SK-N-MC (cell line): ENCODE measurements around the gene RHCG.

Source experiments
- DNase-seq: peaks from one replicate; pipeline ENCODE4 v3.0.0-alpha.2; 2011; ENCODE audit warnings: low read depth, low spot score
- H3K27ac ChIP-seq: fragments of 200-600 bp; sonication (generic); 2 replicates; pipeline ENCODE4 v1.5.1; 2016; ENCODE audit warnings: mixed run types
- H3K36me3 ChIP-seq: fragments of 200-600 bp; sonication (generic); 2 replicates; pipeline ENCODE4 v1.6.1; 2017; ENCODE audit warnings: antibody characterized with exemption, low read length, mixed read lengths; ENCODE audit not compliant: insufficient read depth
- H3K4me3 ChIP-seq: fragments of 200-600 bp; sonication (generic); 2 replicates; pipeline ENCODE4 v1.5.1; 2016
- H3K9ac ChIP-seq: fragments of 200-600 bp; sonication (generic); 2 replicates; pipeline ENCODE4 v1.8.0; 2017; ENCODE audit warnings: mixed run types, mixed read lengths; ENCODE audit not compliant: insufficient read length
- H3K9me3 ChIP-seq: fragments of 200-600 bp; sonication (generic); 2 replicates; pipeline ENCODE4 v1.6.1; 2017; ENCODE audit warnings: low read depth, mild to moderate bottlenecking, antibody characterized with exemption, low read length, moderate library complexity, mixed read lengths
- EZH2 ChIP-seq: fragments of 200-600 bp; sonication (generic); IDR thresholded peaks from one replicate; pipeline ENCODE4 v1.6.1; 2017; ENCODE audit warnings: antibody characterized with exemption
- FOXP2 ChIP-seq: optimal IDR thresholded peaks from 2 replicates; pipeline ENCODE3; 2011; ENCODE audit warnings: mild to moderate bottlenecking, moderate library complexity; ENCODE audit not compliant: insufficient read depth; ENCODE audit errors: extremely low read length, control extremely low read depth
- POLR2AphosphoS5 ChIP-seq: IDR thresholded peaks from 2 replicates; pipeline ENCODE4 v1.6.1; 2012; ENCODE audit warnings: mild to moderate bottlenecking, low read depth, low read length, borderline replicate concordance

The RHCG gene

GRCh38 chr15:89490081-89490813 is 6.1 kb downstream of the RHCG start:
- TF ChIP-seq EZH2 = no peak
- TF ChIP-seq POLR2AphosphoS5 = no peak
- no peak for TF ChIP-seq FOXP2
- Histone ChIP-seq H3K27ac (no peak overlapping the region), H3K9ac (no peak overlapping the region), H3K9me3 (no peaks in the 10 kb centered on the region), H3K36me3 (no peaks in the 10 kb centered on the region), H3K4me3 (no peak overlapping the region)
- no peak for DNase-seq

GRCh38 chr15:89489376-89489775 is 7.0 kb downstream of the RHCG start:
- H3K9me3 ChIP-seq = no peaks in the 10 kb centered on the region
- H3K36me3 ChIP-seq = no peaks in the 10 kb centered on the region
- H3K27ac ChIP-seq = no peak overlapping the region
- no peak overlapping the region for H3K9ac ChIP-seq
- no peak overlapping the region for H3K4me3 ChIP-seq
- DNase-seq = no peak
- TF ChIP-seq POLR2AphosphoS5 (no peak), EZH2 (no peak), FOXP2 (no peak)

DNA sequence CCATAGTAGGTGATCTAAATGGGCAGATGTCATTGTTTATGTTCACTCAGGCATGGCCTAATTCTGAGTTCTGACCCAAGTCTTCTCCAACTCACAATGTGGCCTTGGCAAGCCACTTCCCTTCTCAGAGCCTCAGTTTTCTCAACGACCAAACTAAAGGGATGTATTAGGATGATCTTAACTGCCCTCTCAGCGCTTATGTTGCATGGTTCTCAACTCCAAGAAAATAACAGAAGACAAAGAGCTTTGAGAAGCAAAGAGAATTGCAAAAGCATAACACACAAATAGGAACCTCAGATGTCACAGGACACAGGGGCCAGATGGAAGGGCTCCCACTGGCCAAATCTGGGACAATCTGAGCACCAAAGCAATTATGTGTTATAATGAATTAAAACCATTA is 8.6 kb downstream of the RHCG start:
- TF ChIP-seq POLR2AphosphoS5 (no peak), FOXP2 (no peak), EZH2 (no peak)
- no peaks in the 10 kb centered on the region for H3K9me3 ChIP-seq
- DNase-seq = no peak
- no peak overlapping the region for H3K4me3 ChIP-seq
- no peak overlapping the region for H3K9ac ChIP-seq
- no peaks in the 10 kb centered on the region for H3K36me3 ChIP-seq
- H3K27ac ChIP-seq = peak overlapping the region; percentile 63

DNA sequence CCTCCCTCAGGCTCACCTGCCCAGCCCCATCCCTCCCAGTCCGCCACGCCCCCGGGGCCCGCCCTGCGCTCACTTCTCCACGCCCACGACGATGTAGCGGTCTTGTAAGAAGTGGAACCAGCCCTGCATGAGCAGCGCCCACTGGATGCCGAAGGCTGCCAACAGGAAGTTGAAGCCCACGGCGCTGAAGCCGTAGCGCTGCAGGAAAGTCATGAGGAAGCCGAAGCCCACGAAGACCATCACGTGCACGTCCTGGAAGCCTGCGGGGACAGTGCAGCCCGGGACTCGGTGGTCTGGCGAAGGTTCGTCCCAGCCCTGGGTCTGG is 9.7 kb downstream of the RHCG start:
- no peaks in the 10 kb centered on the region for H3K9me3 ChIP-seq
- no peak for TF ChIP-seq FOXP2
- no peak for TF ChIP-seq EZH2
- TF ChIP-seq POLR2AphosphoS5 = no peak
- no peak overlapping the region for H3K9ac ChIP-seq
- DNase-seq = no peak
- no peak overlapping the region for H3K4me3 ChIP-seq
- H3K36me3 ChIP-seq = no peaks in the 10 kb centered on the region
- H3K27ac ChIP-seq = no peak overlapping the region

DNA sequence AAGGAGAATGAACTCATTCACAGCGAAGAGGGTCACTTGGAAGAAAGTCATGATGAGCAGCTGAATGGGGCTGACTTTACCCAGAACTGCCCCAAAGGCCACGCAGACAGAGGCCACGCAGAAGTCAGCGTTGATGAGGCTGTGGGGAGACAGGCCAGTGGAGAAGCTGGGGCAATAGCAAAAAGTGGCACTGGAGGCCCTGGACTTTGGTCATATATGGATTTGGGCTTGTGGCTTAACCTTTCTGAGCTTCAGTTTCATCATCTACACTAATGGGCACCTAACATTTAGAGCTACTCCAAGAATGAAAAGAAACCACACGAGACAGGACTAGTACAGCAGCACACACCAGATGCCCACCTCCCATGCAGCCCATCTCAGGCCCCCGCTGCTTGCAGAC is 13.3 kb downstream of the RHCG start:
- Histone ChIP-seq H3K9me3 (no peaks in the 10 kb centered on the region), H3K9ac (no peak overlapping the region), H3K27ac (no peak overlapping the region)

GRCh38 chr15:89482139-89482538 is 14.2 kb downstream of the RHCG start:
- TF ChIP-seq EZH2 = no peak
- TF ChIP-seq FOXP2 = no peak
- no peak for TF ChIP-seq POLR2AphosphoS5

More for the DNA sequence above, 13.3 kb downstream of the RHCG start:
- no peak overlapping the region for H3K4me3 ChIP-seq
- 0 out of 2 replicates have a peak, but pooled peaks cover 3% of the 10 kb centered on the region for H3K36me3 ChIP-seq
- TF ChIP-seq EZH2 (no peak), FOXP2 (no peak), POLR2AphosphoS5 (no peak)
- DNase-seq = no peak

DNA sequence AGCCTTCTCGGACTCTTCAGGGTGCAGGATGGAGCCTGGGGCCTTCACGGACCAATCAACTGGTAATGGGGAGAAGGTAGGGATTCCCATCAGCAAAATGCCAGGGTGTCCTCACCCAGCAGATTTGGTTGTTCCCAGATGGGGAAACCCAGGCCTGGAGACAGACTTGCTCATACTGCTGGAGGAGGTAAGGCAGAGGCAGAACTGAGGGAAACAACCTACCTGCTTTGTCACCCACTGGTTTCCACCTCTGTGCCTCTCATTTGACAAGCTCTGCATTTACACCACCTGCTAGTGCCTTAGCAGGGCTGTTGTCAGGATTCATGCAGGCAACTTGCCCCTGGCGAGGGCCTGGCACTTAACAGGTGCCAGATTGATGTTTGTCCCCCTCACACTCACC is 15.9 kb downstream of the RHCG start:
- no peak overlapping the region for H3K9ac ChIP-seq
- H3K4me3 ChIP-seq = no peak overlapping the region
- TF ChIP-seq EZH2 (no peak), POLR2AphosphoS5 (no peak), FOXP2 (no peak)
- 0 out of 2 replicates have a peak overlapping the region, but pooled peaks have one; percentile 11 for H3K27ac ChIP-seq
- DNase-seq = no peak
- H3K36me3 ChIP-seq = 0 out of 2 replicates have a peak, but pooled peaks cover 3% of the 10 kb centered on the region
- H3K9me3 ChIP-seq = no peaks in the 10 kb centered on the region

More at GRCh38 chr15:89482139-89482538, 14.2 kb downstream of the RHCG start:
- Histone ChIP-seq H3K36me3 (0 out of 2 replicates have a peak, but pooled peaks cover 3% of the 10 kb centered on the region), H3K27ac (no peak overlapping the region), H3K4me3 (no peak overlapping the region), H3K9me3 (no peaks in the 10 kb centered on the region), H3K9ac (no peak overlapping the region)
- no peak for DNase-seq

GRCh38 chr15:89479173-89479572 is 17.2 kb downstream of the RHCG start:
- H3K9ac ChIP-seq = no peak overlapping the region
- TF ChIP-seq FOXP2 = no peak
- no peak for TF ChIP-seq EZH2
- TF ChIP-seq POLR2AphosphoS5 = no peak

More at GRCh38 chr15:89479173-89479572, 17.2 kb downstream of the RHCG start:
- Histone ChIP-seq H3K36me3 (0 out of 2 replicates have a peak, but pooled peaks cover 3% of the 10 kb centered on the region), H3K4me3 (no peak overlapping the region), H3K27ac (no peak overlapping the region), H3K9me3 (no peaks in the 10 kb centered on the region)
- DNase-seq = no peak
